ENCODE measurements around the gene NEU2.

Gene NEU2

GRCh38 chr2:233068762-233069418 lies 36.4 kb downstream of the NEU2 start:
- TF ChIP-seq CTCF (conservative IDR thresholded peaks at IDR 0.05; ENCODE audit: low read depth, low read length), result no peak
- no peak overlapping the region for H3K9ac ChIP-seq

GRCh38 chr2:233072838-233073237 lies 40.4 kb downstream of the NEU2 start:
- Histone ChIP-seq H3K4me3 (IDR thresholded peaks at IDR 0.05; ENCODE audit: insufficient read depth, low read depth, low read length) (no peak overlapping the region), H3K9ac (no peak overlapping the region), H3K4me1 (ENCODE audit: low read depth, poor library complexity, severe bottlenecking) (peaks cover 27% of the 10 kb centered on the region), H4K20me1 (ENCODE audit: insufficient read depth) (no peaks in the 10 kb centered on the region), H3K79me2 (ENCODE audit: insufficient read depth, low read depth) (no peaks in the 10 kb centered on the region), H3K27me3 (ENCODE audit: insufficient read depth, low read depth) (no peaks in the 10 kb centered on the region), H2AFZ (ENCODE audit: low read depth) (no peak overlapping the region), H3K27ac (no peak overlapping the region), H3K36me3 (ENCODE audit: insufficient read depth) (no peaks in the 10 kb centered on the region; the same call in 1 of the 2 replicates), H3K4me2 (no peak overlapping the region)
- TF ChIP-seq CTCF (conservative IDR thresholded peaks at IDR 0.05; ENCODE audit: low read depth, low read length), result no peak

More at GRCh38 chr2:233068762-233069418, 36.4 kb downstream of the NEU2 start:
- H3K36me3 ChIP-seq (ENCODE audit: insufficient read depth), result no peaks in the 10 kb centered on the region
- H3K79me2 ChIP-seq (ENCODE audit: insufficient read depth, low read depth), result no peaks in the 10 kb centered on the region
- no peak overlapping the region for H3K4me2 ChIP-seq
- H3K27me3 ChIP-seq (ENCODE audit: insufficient read depth, low read depth), result no peaks in the 10 kb centered on the region
- H4K20me1 ChIP-seq (ENCODE audit: insufficient read depth), result no peaks in the 10 kb centered on the region
- no peak overlapping the region for H3K4me3 ChIP-seq (IDR thresholded peaks at IDR 0.05; ENCODE audit: insufficient read depth, low read depth, low read length)
- no peak overlapping the region for H3K27ac ChIP-seq
- no peak overlapping the region for H2AFZ ChIP-seq (ENCODE audit: low read depth)
- no peaks in the 10 kb centered on the region for H3K4me1 ChIP-seq (ENCODE audit: low read depth, poor library complexity, severe bottlenecking)

- TF ChIP-seq CTCF (conservative IDR thresholded peaks at IDR 0.05; ENCODE audit: low read depth, low read length), result no peak
- no peak overlapping the region for H3K4me3 ChIP-seq (IDR thresholded peaks at IDR 0.05; ENCODE audit: insufficient read depth, low read depth, low read length)
- H3K27me3 ChIP-seq (ENCODE audit: insufficient read depth, low read depth), result no peaks in the 10 kb centered on the region
- H3K4me1 ChIP-seq (ENCODE audit: low read depth, poor library complexity, severe bottlenecking), result peaks cover 27% of the 10 kb centered on the region
- no peak overlapping the region for H3K4me2 ChIP-seq
- H3K79me2 ChIP-seq (ENCODE audit: insufficient read depth, low read depth), result no peaks in the 10 kb centered on the region
- no peak overlapping the region for H2AFZ ChIP-seq (ENCODE audit: low read depth)
- no peak overlapping the region for H3K27ac ChIP-seq
- no peak overlapping the region for H3K9ac ChIP-seq
- H3K36me3 ChIP-seq (ENCODE audit: insufficient read depth), result no peaks in the 10 kb centered on the region; the same call in 1 of the 2 replicates
- no peaks in the 10 kb centered on the region for H4K20me1 ChIP-seq (ENCODE audit: insufficient read depth)
Observed at GRCh38 chr2:233074106-233074505, 41.6 kb downstream of the NEU2 start.

- Histone ChIP-seq H3K9ac (no peak overlapping the region), H3K27ac (peak overlapping the region; percentile 32; the same call in 1 of the 2 replicates), H3K4me2 (peak overlapping the region; percentile 53; the same call in 1 of the 2 replicates), H3K36me3 (ENCODE audit: insufficient read depth) (no peaks in the 10 kb centered on the region; the same call in 1 of the 2 replicates), H3K4me3 (IDR thresholded peaks at IDR 0.05; ENCODE audit: insufficient read depth, low read depth, low read length) (no peak overlapping the region), H4K20me1 (ENCODE audit: insufficient read depth) (no peaks in the 10 kb centered on the region), H2AFZ (ENCODE audit: low read depth) (no peak overlapping the region), H3K27me3 (ENCODE audit: insufficient read depth, low read depth) (no peaks in the 10 kb centered on the region), H3K79me2 (ENCODE audit: insufficient read depth, low read depth) (no peaks in the 10 kb centered on the region), H3K4me1 (ENCODE audit: low read depth, poor library complexity, severe bottlenecking) (peaks cover 27% of the 10 kb centered on the region)
- no peak for TF ChIP-seq CTCF (conservative IDR thresholded peaks at IDR 0.05; ENCODE audit: low read depth, low read length)
Observed at GRCh38 chr2:233075141-233075965, 42.9 kb downstream of the NEU2 start.
